GM12892 (cell line): ENCODE measurements around the gene ZKSCAN8.

ENCODE experiments used
- POLR2AphosphoS5 ChIP-seq: IDR thresholded peaks from 2 replicates; pipeline ENCODE4 v1.6.1; 2011; ENCODE audit warnings: low read depth, low read length, control low read depth
- TAF1 ChIP-seq: IDR thresholded peaks from 2 replicates; pipeline ENCODE4 v1.6.1; 2011; ENCODE audit warnings: low read depth, mild to moderate bottlenecking, control low read depth, low read length, borderline replicate concordance

- TF ChIP-seq POLR2AphosphoS5 (no peak), TAF1 (no peak)
Observed at GRCh38 chr6:28203201-28203600, 61.5 kb downstream of the ZKSCAN8 start.
